HT1080 (cell line): ENCODE data around the gene PIAS1. TPM values are rescaled to one million over a fixed set of nuclear protein-coding genes. Genes with fewer than 3 reads are reported as not detected.
"Not testable (repeated sequence)": the region's sequence is repeated elsewhere in the genome, so short reads cannot be mapped to it uniquely, and the experiment has no call there.

Experiments used
- DNase-seq: peaks from one replicate; pipeline ENCODE4 v3.0.0-alpha.2; 2015; ENCODE audit warnings: low read depth
- total RNA-seq: library from RNA; depleted of rRNA; stranded (reverse); fragments of >200 nt; shearing (Covaris generic); gene quantifications from 2 replicates; pipeline ENCODE4 v1.2.3, GENCODE V29; 2014; rRNA removed

PIAS1 gene
- total RNA-seq, 1 experiment from 2014 or later, result 22.7 TPM

- DNase-seq, result no peak
These were observed 178.3 kb downstream of the PIAS1 start for GRCh38 chr15:68232449-68232848.

- no peak for DNase-seq
These were observed 178.8 kb downstream of the PIAS1 start for GRCh38 chr15:68232937-68233336.

GRCh38 chr15:68234060-68234459 is 179.9 kb downstream of the PIAS1 start:
- DNase-seq, result no peak

GRCh38 chr15:68234520-68234919 is 180.4 kb downstream of the PIAS1 start:
- not testable (repeated sequence) for DNase-seq

GRCh38 chr15:68235022-68235421 is 180.9 kb downstream of the PIAS1 start:
- no peak for DNase-seq

- DNase-seq, result no peak
These were observed 184.9 kb downstream of the PIAS1 start for GRCh38 chr15:68239025-68239424.

GRCh38 chr15:68241088-68241935 is 187.2 kb downstream of the PIAS1 start:
- no peak for DNase-seq

Other genes starting within 250 kb of the PIAS1 start
- gene SKOR1, start 228.8 kb upstream of the PIAS1 start, total RNA-seq, result not detected in 2 replicates
- gene RNU6-1, start 214.3 kb upstream of the PIAS1 start, total RNA-seq, result not detected in 2 replicates
- 1.6 and 4.9 TPM in 2 replicates for gene CALML4, start 151.0 kb downstream of the PIAS1 start, total RNA-seq
- gene CLN6, start 175.4 kb downstream of the PIAS1 start, total RNA-seq, result 36.2 and 62.8 TPM in 2 replicates
- 28.0 and 44.1 TPM in 2 replicates for gene FEM1B, start 223.4 kb downstream of the PIAS1 start, total RNA-seq